ENCODE results near the gene IRAK2.

- TF ChIP-seq CTCF (IDR thresholded peaks at IDR 0.05) (no peak), POLR2AphosphoS5 (IDR thresholded peaks at IDR 0.05; ENCODE audit: insufficient read depth in 1 of 2, low read depth in 1 of 2) (no peak), POLR2A (IDR thresholded peaks at IDR 0.05) (no peak)
These were observed 70.0 kb downstream of the IRAK2 start for GRCh38 chr3:10234526-10235230.
